HG02763 (cell line): ENCODE measurements around the gene TEAD1.

Experiments
- ATAC-seq: cut with Tn5 transposase; IDR thresholded peaks from one replicate; pipeline ENCODE4 v1.9.1; 2021; ENCODE audit warnings: mild to moderate bottlenecking, moderate library complexity; ENCODE audit not compliant: unreplicated experiment

Gene TEAD1

DNA sequence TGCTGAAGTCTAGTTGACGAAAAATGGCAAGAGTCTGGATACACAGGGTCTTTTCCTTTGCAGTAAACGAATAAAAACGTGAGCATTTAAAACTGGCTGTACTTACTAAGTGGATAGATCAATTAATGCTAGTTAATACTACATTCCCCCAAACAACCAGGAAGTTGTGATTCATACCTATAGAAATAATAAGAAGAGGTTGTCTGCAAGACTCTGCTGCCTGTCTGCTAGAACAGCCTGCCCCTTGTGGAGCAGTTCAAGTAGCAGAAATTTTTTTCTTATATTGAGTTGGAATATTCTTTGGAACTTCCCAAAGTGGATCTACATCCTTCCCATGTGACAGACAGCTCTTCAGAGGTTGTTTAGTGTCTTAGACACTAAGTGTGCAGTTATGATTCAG lies 86.8 kb downstream of the TEAD1 start:
- ATAC-seq = no peak

DNA sequence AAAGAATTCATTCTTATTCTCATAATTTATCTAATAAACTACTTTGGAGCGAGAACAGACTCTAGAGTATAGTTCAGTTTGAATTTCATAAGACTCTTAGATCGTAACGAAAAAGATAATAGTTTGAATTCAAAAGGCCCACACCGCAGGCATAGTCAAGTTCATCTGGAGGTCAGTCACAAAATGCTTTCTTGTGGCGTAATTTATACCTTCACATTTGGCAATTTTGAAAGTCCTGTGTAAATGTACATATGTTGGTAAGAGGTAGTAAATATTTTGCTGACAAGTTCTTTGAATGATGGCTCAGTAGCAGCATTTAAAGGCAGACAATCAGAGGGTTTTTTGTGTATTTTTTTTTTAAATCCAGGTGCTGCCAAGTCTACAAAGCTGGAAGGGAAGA lies 88.1 kb downstream of the TEAD1 start:
- ATAC-seq = no peak

DNA sequence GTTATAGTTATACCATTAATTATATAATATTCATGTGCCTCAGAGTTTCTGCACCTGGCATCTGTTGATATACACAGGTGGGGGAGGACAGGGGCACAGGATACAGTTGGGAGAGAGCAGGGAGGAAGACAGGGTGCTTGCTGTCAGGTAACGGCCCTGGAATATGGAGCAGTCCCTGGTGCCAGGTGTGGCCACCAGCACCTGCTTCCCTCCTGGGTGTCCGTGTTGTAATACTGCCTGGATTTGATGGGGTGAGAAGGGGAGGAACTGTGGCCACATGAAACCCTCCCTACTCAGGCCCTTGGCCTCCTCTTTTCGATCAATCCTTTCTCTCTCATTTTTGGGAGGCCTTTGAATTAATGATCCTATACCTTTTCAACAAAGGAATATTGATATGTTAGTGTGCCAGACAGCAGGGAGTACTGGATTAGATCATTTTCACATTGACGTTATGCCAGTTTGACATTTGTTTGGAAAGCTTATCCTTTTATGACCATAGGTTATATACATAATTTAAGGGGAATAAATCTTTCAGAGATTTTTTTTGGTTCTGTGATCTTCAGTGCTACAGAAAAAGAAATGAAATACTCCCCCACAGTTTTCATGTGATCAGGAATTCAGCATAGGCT lies 88.6 kb downstream of the TEAD1 start:
- ATAC-seq = no peak

DNA sequence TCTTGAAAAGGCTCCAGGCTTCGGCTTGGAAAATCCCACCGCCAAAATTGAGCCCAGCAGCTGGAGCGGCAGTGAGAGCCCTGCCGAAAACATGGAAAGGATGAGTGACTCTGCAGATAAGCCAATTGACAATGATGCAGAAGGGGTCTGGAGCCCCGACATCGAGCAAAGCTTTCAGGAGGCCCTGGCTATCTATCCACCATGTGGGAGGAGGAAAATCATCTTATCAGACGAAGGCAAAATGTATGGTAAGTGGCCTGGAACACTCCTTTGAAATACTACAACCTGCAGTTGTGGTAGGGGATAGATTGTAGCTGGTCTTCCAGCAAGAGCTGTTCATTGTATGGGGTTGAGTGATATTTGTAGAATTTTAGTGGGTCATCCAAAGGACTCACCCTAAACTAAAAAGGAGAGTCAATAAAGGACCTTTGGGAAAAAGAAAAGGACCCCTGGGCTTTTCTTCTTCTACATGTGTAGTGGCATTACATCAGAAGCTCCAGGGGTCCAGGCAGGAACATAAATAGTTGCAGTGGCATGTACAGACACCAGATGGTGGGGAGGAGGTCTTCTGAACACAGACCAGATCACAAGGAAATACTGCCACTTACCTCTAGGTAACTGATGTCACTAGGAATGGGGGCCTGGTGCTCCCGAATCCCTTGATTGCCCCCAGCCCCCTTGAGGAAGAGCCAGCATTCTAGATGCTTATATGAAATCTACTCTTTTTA lies 90.1 kb downstream of the TEAD1 start:
- no peak for ATAC-seq

DNA sequence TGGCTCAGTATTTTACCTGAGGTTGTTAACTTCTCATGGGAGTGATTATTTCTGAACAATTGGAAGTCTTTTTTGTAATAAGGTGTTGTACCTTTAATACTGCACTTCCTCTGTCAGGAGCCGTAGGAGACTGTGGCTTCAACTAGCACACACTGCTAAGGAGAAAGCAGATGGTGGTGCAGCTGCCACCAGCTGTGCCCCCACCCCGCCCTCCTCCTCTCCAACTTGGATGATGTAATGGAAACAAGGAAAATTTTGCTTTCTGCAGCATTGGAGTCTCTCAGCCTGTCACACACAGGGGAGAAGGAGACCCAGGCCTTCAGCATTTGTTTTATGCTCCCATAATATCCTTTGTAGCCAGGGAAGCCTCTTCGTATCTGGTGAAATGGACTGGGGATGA lies 91.2 kb downstream of the TEAD1 start:
- no peak for ATAC-seq

DNA sequence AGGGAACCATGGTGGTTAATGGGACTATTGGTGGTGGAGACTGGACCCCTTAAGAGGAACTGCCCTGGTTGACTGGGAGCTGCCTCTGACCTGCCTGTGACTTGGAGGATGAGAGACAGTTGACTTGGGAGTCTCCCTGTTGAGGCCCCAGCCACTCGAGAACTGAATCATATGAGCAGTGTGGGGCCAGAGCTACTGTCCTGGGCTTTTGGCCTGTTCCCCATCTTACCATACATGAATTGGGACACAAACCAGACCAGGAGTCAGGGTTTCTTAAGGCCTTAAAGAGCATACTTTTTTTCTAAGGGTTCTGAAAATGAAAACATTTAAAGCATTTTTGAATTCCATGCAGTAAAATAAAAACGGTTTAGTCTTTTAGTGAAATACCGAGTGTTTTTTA lies 92.8 kb downstream of the TEAD1 start:
- ATAC-seq = no peak

DNA sequence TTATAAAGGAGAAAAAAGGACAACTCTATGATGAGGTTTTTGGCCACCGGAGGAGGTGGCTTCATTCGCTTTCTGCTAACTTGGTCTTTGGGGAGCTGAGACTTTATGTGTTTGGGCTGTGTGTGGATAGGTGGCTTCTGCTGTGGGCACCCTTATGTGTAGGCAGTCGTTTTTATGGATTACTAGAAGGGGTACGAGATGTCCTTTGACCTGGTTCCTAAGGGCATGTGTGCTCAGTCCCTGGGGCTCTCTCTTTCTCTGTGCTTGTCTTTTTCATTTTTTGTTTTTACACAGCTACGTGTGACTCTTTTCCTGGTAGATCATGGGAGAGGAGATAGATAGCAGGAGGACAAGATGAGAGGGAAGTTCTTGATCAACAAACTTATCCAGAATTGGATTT lies 93.4 kb downstream of the TEAD1 start:
- ATAC-seq = no peak

DNA sequence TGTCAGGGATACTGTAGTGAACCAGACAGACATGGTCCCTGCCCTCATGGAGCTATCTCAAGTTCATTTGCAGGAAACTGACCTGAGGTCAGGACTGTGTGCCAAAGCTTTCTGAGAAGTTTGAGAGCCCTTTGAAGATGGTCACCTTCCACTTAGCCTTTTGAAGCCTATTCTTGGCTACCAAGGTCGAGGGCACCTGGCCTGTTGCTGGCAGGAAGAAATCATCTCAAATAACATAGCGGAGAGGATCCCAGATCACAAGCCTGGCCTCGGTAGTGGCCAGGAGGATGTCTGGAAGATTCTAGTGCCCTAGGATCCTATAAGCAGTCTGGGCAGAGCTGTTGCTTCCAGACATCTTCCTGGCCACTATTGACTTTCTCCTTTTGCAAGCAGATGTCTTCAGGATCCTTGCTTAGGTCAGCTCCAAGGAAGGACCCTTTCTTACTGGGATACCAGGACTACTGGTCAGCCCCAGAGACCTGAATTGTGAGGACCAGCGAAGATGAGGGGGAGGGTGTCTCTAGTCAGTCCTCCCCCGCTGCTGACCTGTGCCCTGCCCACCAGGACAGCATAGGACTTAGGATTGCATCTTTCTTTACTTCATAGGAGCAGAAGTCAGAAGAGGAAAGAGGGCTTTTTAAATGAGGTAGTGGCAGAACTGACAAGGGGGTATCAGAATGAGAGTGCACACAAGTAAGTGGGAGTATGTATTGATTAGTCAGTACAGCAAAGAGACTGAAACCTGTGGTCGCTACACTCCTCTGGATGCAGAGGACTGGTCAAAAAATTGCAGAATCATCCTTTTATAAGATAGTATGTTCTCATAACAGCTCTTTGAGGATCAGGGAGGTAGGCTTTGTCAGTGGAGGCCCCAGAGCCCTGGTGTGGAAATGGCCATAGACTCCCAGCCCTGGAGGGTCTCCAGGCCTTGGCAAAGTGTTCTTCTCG lies 94.8 kb downstream of the TEAD1 start:
- no peak for ATAC-seq

DNA sequence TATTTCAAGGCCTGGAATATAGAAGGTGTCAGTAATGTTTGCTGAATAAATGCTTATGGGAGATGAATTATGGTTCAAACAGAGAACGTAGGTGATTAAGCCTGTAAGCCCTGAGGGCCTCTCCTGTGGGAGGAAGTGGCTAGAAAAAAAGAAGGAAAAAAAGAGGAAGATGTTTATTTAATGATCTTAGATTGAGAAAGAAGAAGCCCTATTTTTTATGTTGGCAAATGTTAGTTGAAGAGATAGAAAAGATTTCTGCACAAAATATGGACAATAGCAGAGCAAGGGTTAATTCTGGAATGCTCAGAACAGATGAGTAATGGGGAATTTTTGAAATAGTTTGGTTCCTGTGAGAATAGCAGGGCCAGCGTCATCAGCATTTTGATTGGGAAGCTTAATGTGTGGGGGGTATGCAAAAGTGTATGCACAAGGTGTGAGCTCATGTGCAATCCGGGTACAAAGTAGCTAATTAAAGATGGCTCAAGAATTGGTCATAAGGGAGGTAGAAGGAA lies 95.7 kb downstream of the TEAD1 start:
- ATAC-seq = no peak

DNA sequence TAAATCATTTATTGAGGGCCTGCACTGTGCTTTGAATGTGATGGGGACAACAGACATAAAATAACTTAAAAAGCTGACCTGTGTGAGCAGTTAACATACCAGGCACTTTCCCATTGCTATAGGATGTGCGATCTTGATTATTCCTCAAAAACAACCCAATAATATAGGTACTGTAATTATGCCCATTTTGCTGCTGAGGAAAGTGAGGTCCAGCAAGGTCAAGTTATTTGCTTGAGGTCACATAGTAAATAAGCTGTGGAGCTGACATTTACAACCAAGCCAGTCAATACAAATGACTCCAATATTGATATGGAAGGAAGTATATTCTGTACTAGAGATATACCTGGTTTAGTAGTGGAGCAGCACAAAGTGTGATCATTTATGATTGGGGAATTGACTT lies 96.2 kb downstream of the TEAD1 start:
- ATAC-seq = no peak

DNA sequence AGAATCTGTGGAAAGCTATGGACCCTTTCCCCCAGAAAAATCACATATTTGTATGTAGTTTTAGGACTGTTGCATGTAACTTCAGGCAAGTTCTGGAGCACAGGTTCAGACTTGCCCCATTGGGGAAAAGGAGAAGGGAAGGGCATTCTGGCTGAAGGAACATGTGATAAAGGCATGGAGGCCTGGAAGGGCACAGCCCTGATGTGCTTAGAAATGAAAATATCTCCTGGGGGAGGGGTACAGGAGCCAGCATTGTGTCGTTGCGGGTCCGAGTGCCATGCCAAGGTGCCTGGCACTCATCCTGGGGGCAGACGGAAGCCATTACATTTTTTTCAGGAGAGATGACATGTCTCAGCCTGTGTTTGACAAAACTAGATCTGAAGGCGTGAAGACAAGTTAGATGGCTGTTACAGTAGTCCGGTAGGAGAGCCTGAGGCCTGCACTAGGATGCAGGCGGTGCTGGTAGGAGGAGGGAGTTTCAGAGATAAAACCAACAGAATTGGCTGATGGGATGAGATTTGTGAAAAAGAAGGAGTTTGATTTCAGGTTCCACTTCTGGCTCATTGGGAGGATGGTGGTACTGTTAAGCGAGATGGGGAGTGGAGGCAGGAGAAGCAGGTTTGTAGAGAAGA lies 96.9 kb downstream of the TEAD1 start:
- ATAC-seq = no peak

DNA sequence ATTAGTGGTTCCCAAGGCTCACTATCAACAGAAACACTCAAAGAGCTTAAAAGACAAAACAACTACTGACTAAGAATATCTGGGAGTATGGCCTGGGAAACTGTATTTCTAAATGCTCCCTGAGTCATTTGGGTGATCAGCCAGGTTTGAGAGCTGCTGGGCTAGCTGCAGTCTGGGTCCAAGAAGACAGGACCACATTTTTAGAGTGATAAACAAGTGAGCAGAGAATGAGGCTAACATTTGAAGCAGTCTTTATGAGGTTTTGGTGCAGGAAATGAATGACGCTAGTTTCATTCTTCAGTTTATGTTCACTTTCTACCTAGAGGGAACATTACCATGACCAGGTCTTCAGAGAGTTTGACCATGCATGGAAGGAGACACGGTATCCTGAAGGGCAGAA lies 97.7 kb downstream of the TEAD1 start:
- no peak for ATAC-seq

DNA sequence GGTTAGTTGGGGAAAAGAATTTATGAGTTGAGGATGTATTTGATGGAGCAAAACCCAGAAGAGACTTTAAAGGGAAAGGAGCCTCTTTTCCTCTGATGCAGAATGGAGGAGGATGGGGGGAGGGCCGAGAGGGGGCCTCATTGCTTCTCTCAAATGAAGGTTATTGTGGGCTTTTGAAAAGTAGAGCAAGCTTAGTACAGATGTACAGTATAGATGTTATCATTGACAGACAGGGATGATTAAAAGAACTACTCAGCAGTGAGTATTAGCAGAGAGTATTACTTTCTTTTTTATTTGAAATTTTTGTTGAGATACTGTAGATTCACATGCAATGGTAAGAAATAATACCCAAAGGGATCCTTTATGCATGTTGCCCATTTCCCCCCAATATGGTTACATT lies 98.1 kb downstream of the TEAD1 start:
- no peak for ATAC-seq

DNA sequence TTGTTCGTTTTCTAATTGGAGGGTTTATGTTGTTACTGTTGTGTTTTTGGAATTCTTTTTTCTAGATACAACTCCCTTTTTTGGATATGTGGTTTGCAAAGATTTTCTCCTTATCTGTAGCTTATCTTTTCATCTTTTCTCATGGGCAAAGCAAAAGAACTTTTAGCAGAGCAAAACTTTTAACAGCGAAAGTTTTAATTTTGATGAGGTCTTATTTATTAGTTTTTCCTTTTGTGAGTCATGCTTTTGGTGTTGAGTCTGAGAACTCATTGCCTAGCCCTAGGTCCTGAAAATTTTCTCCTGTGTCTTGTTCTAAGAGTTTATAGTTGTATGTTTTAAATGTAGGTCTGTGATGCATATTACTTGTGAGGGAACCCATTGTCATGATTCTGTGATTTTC lies 99.4 kb downstream of the TEAD1 start:
- ATAC-seq = no peak

DNA sequence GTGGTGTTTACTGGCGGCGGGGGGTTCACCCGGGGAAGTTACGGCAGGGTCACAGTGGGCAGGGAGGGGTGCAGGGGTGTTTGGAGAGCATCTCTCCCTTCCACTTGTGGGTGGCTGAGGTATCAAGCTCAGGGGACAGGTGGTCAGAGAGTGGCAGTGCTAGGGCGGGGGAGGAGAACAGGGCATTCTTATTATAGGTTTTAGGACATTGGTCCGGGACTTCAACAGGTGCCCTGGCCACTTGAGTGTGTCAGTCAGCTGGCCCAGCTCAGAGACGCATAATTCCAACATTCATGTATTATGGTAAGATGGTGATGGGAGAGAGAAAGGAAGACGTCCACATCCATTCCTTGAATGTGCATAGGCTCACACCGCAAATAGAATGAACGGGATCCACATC lies 101.7 kb downstream of the TEAD1 start:
- ATAC-seq = no peak

DNA sequence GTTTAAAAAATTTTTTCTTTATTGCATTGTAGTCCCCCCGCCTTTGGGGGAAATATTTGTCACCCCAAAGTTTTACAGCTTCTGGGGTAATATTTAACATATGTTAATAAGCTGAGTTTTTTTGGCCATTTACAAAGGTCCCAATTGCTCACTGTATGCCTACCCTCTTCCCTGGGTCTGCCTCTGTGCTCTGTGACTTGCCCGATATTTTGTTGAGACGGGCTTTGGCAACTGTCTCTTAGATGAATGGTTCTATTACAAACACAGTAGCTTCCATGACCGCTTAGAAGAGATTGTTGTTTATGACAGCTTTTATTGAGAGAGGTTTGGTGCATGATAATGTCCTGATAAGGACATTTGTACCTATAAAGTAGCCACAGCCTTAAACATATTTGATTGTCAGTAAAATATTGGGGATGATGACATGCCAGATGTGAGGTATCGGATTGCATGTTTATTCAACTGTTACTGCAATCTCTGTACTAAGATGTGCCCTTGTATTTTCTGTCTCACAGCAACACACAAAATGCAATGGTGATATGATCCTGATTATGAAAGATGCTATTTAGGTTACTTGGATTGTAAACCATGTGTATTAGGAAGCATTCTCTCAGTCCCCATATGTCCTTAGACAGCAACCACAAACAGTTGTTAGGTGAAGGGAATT lies 103.1 kb downstream of the TEAD1 start:
- no peak for ATAC-seq

DNA sequence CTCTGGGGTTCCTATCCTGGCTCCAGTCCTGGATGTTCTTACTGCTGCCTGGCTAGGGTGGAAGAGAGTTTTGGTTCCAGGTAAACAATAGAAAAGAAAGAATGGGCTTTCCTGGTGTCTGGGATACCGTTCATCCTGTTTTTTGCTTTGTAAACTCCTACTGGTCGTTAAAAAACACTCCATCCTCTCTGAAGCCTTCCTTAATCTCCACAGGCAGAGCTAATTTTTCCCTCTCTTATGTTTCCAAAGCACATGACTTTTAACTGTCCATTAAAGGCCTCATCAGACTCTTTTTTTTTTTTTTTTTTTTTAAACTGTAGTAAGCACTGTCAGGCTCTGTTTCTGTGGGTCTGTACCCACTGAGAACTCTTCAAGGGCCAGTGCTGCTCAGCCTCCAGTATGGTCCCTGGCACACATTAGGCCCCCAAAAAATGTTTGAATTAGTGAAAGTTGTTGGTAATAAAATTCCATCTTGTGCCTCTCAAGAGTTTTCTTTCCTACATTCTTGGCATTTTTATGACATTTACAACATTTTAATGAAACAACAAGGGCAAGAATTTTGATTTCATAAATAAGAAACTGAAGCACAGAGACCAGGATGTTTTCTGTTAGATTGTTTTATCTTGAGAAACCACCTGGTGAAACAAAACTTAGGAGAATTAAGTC lies 104.2 kb downstream of the TEAD1 start:
- ATAC-seq = no peak

DNA sequence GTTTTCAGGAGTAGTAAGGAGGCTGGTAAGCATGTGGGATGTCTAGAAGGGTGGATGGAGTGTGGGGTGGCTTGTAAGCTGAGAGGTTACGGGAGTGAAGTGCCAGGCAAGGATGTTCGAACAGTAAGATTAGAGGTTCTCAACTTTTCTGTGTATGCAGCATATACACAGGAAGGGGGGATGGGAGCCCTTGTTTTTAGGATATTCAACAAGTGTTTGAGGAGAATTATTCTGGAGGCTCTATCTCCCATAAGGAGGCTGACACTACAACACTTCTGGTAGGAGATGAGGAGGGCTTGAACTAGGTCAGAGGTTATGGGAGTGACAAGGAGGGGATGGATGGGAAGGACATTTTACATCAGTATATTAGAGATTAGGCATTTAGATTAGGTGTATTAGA lies 109.5 kb downstream of the TEAD1 start:
- ATAC-seq = no peak

DNA sequence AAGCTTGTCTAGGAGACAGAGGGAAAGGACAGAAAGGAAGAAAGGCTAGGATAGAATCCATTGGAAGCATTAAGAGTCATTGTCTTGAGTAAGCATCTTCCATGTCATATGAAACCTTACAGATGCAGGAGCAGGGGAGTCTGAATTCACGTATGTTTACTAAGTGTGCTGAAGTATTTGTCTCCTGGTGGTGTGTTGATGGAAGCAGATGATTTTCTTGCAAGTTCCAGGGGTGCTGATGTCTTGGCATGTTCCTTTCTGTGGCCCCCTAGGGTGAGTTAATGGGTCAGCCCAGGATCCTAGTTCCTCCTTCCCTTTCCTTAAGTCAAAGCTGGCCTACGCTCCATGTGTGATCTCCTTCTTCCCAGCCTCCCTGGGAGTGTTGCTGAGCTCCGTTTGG lies 110.2 kb downstream of the TEAD1 start:
- ATAC-seq = no peak

DNA sequence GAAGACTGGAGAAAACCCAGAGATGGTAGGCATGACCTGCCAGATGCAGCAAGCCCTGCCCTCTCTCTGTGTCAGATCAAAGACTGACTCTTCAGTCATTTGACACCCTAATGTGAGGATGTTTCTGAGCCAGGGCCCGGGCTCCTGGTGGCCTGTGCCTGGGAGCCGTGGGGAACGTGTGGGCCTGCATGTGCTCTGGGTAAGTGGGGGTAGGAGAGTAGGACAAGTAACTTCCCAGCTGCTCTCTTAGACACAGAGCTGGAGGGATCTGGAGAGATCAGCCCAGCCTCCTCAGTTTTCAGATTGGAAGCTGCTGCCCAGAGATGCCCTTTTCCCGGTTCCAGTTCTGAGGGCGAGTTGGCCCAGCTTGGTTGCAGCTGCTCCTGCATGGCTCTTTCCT lies 110.8 kb downstream of the TEAD1 start:
- ATAC-seq = no peak
